MG63 (cell line): ENCODE results near the gene JCAD. TPM values are rescaled to one million over a fixed set of nuclear protein-coding genes. Genes with fewer than 3 reads are reported as not detected.
A peak's percentile ranks its signal among the peaks of the same experiment; 100 is the strongest.

ENCODE experiments used
- DNase-seq: peaks from one replicate; pipeline ENCODE4 v3.0.0-alpha.2; 2020
- H3K27me3 ChIP-seq: fragments of 250-450 bp; sonication (Bioruptor Pico); 2 replicates; pipeline ENCODE4 v1.5.1; 2020; ENCODE audit warnings: mild to moderate bottlenecking, moderate library complexity
- H3K36me3 ChIP-seq: fragments of 250-450 bp; sonication (Bioruptor Pico); 2 replicates; pipeline ENCODE4 v1.5.1; 2020; ENCODE audit warnings: mild to moderate bottlenecking, moderate library complexity
- H3K4me3 ChIP-seq: fragments of 250-450 bp; sonication (Bioruptor Pico); 2 replicates; pipeline ENCODE4 v1.5.1; 2020; ENCODE audit warnings: mild to moderate bottlenecking, moderate library complexity
- H3K9me3 ChIP-seq: fragments of 250-450 bp; sonication (Bioruptor Pico); 2 replicates; pipeline ENCODE4 v1.5.1; 2020; ENCODE audit warnings: mild to moderate bottlenecking, moderate library complexity
- total RNA-seq: library from RNA; depleted of rRNA; stranded (reverse); fragments of >200 nt; shearing (Covaris generic); gene quantifications from 2 replicates; pipeline ENCODE4 v1.2.3, GENCODE V29; 2014; ENCODE audit warnings: low replicate concordance

The JCAD gene
- total RNA-seq, 1 experiment from 2014 or later = 5.8 TPM

DNA sequence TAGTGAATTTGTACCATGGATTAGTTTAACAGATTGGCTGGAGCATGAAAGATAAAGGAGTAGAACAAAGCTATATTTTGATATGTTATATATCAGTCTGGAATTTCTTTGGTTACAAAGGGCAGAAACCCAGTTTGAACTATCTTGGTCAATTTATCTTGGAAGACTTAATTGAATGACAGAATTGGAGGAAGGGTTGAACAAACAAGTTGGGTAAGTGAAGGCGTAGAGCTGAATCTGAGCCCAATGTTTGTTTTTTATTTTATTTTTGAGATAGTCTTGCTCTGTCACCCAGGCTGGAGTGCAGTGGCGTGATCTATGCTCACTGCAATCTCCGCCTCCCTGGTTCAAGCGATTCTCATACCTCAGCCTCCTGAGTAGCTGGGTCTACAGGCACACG lies 21.8 kb upstream of the JCAD start:
- Histone ChIP-seq H3K27me3 (no peaks in the 10 kb centered on the region), H3K36me3 (no peaks in the 10 kb centered on the region), H3K9me3 (peaks cover 2% of the 10 kb centered on the region; the same call in 1 of the 2 replicates), H3K4me3 (no peak overlapping the region)
- DNase-seq = no peak

DNA sequence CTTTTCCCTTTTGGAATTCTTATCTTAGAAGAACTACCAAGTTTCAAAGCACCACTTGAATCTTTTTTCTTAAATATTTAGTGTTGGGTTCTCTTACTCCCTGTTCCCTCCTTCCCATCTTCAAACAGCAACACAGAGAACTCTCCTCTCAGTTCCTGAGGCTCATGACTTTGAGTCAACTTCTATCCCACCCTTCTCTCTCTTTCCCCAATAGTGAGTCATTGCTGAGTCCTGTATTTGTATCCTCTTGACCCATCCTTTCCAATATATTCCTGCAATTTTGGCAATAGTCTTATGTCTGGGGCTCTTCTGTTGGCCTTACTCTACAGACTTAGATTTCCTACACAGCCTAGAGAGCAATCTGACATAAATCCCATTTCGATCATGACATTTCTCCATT lies 20.8 kb upstream of the JCAD start:
- peaks cover 2% of the 10 kb centered on the region; the same call in 1 of the 2 replicates for H3K9me3 ChIP-seq
- H3K27me3 ChIP-seq = no peaks in the 10 kb centered on the region
- no peaks in the 10 kb centered on the region for H3K36me3 ChIP-seq
- H3K4me3 ChIP-seq = no peak overlapping the region
- no peak for DNase-seq

DNA sequence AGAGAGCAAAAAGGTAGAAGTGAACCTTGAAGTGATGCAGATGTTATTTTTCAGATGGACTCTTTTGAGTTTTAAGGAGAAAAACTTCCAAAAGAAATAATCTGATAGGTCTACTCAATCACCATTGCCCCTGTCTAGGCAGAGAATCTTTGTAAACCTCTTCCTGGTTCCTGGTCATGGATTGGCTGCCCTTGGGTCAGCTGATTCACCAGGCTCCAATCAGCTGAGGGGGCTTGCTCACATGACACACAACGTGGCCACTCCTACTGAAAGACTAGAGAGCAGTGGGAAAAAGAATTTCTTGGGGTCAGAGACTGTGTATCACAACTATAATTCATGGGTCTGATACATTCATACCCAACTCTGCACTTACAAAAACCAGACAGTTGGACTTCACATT lies 20.0 kb upstream of the JCAD start:
- H3K27me3 ChIP-seq = no peaks in the 10 kb centered on the region
- H3K4me3 ChIP-seq = no peak overlapping the region
- H3K36me3 ChIP-seq = no peaks in the 10 kb centered on the region
- peaks cover 2% of the 10 kb centered on the region; the same call in 1 of the 2 replicates for H3K9me3 ChIP-seq
- DNase-seq = no peak

DNA sequence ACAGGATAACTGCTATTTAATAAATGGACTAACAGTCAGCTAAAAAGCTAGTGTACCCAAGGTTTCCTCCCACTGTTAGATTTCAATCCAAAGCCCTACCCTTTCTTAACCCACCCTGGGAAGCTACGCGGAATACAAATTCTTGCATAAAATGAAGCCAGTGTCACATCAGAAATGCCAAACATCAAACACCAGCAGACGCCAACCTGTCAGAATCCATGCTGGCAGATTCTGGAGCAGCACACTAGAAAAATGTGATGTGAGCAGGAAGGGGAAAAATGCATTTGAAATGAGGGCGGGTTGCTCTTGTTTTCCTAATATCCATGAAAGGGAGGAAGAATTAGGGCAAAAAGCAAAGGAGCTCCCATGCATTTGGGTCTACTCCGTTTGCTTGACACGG lies 16.1 kb upstream of the JCAD start:
- Histone ChIP-seq H3K4me3 (no peak overlapping the region), H3K27me3 (no peaks in the 10 kb centered on the region), H3K9me3 (peaks cover 2% of the 10 kb centered on the region; the same call in 1 of the 2 replicates), H3K36me3 (no peaks in the 10 kb centered on the region)
- DNase-seq = no peak

DNA sequence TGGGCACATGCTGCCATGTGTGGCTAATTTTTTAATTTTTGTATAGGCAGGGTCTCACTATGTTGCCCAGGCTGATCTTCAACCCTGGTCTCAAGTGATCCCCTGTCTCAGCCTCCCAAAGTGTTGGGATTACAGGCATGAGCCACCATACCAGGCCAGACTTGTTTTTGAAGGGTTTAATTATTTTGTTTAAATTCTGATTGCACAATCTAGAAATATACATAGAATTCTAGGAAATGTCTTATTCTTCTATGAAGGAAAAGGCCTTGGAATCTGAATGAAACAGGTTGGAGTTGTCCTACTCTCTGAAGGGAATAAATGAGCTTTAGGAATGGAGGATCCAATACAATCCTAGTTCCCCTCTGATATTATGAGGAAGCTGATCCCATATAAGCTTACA lies 15.5 kb upstream of the JCAD start:
- Histone ChIP-seq H3K36me3 (no peaks in the 10 kb centered on the region), H3K4me3 (no peak overlapping the region), H3K27me3 (no peaks in the 10 kb centered on the region), H3K9me3 (peaks cover 2% of the 10 kb centered on the region; the same call in 1 of the 2 replicates)
- DNase-seq = no peak

DNA sequence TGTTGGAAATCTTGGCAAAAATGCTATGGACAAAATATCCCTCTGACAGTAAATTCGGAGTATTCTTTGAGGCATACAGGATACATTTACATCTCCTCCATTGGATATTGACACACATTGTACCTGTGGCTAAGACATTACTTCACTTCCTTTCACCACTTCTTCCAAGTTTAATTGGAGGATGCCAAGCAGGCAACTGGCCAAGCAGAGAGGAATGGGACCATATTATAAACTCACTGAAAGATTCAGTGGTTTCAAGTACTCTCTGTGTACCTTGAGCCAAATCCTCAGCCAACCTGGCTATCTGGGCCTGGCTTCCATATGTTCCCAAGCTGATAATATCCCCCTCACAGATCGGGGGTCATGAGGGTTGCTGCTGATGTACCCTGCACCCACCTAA lies 14.7 kb upstream of the JCAD start:
- Histone ChIP-seq H3K9me3 (no peaks in the 10 kb centered on the region), H3K36me3 (no peaks in the 10 kb centered on the region), H3K4me3 (no peak overlapping the region), H3K27me3 (no peaks in the 10 kb centered on the region)
- DNase-seq = no peak

DNA sequence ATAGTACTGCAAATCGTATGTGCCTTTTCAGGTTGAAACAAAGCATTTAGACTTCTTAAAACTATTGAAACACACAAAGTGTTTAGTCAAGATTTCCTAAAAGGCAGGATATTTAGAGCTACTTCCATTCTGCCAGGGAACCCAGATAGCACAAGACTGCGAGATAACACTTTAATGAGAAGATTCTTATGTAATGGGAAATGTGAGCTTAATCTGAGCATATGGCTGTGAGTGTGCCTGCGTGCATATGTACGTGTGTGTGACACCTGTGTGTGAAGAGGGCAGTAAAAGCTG lies 14.3 kb upstream of the JCAD start:
- Histone ChIP-seq H3K36me3 (no peaks in the 10 kb centered on the region), H3K4me3 (no peak overlapping the region)
- no peak for DNase-seq

DNA sequence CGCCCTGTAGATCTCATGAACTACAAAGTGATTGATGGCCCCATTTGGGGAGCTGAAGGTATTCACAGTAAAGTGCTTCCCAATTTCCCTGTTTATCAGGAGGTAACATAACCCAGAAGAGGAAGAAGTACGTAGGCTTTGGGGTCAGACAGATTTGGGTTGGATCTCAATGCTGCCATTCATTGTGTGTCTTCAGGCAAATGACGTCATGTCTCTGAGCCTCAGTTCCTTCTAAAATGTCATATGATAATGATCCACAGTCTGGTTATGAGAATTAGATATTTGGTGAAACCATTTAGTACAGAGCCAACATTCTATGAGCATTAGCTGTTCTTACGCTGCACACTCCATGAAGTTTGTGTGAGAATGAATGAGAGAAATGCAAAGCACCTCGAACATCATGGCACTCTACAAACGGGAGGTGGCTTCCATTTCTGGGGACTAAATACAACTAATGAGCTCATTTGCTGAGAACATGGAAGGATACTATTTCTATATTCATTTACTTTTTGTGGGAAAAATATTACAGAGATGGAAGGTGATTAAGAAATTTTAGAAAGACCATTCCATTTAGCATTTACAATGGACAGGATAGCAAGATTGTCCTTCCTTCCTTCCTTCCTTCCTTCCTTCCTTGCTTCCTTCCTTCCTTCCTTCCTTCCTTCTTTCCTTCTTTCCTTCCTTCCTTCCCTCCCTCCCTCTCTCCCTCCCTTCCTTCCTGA lies 13.8 kb upstream of the JCAD start:
- H3K27me3 ChIP-seq = no peaks in the 10 kb centered on the region
- no peaks in the 10 kb centered on the region for H3K9me3 ChIP-seq
- H3K36me3 ChIP-seq = no peaks in the 10 kb centered on the region
- DNase-seq = no peak
- no peak overlapping the region for H3K4me3 ChIP-seq

More for the DNA sequence above, 14.3 kb upstream of the JCAD start:
- H3K27me3 ChIP-seq = no peaks in the 10 kb centered on the region
- H3K9me3 ChIP-seq = no peaks in the 10 kb centered on the region

DNA sequence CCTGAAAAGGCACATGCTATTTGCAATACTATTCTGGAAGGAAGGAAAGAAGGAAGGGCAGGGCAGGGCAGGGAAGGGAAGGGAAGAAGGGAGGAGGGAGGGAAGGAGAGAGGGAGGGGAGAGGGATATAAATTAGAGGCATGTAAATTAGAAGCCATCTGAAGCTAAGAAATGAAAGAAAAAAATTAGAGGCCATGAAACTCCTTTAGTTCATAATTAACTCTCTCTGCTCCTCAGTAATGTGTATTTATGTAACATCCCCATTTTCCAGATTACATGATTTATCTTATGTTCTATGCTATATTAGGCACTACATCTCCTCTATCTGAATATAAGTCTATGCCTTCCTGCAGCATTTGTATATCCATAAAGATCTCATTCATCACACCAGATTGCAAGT lies 12.7 kb upstream of the JCAD start:
- H3K27me3 ChIP-seq = no peaks in the 10 kb centered on the region
- DNase-seq = no peak
- H3K9me3 ChIP-seq = no peaks in the 10 kb centered on the region
- H3K36me3 ChIP-seq = no peaks in the 10 kb centered on the region
- no peak overlapping the region for H3K4me3 ChIP-seq

DNA sequence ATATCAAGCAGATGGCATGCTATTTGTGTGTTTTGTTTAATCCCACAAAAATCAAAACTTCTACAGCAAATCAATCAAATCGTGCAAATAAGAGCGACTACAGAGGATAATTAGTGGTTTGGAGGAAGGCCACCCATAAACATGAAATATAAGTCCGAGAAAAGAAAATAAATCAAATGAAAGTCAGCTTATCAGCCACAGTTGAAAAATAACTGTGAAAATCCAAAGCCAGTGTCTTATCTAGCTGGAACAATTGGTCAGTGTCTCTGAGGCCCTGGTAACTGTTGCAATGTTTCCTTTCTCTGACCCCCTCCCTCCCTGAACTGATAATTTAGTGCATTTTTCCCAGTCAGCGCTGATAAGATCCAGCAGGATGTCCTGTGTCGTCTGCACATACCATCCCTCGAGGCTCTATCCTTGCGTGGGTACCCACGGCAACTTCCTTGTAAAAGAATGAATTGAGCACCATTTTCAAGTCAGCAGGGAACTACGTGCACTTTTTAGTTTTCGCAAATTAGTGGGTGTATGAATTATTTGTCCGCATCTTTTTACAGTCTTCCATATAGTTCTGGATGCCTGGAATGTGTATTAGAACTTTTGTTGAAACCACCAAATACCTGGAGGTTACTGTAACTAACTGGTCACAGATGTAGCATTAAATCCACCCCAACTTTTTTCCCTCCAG lies 10.8 kb upstream of the JCAD start:
- no peaks in the 10 kb centered on the region for H3K27me3 ChIP-seq
- no peak for DNase-seq
- H3K4me3 ChIP-seq = no peak overlapping the region

DNA sequence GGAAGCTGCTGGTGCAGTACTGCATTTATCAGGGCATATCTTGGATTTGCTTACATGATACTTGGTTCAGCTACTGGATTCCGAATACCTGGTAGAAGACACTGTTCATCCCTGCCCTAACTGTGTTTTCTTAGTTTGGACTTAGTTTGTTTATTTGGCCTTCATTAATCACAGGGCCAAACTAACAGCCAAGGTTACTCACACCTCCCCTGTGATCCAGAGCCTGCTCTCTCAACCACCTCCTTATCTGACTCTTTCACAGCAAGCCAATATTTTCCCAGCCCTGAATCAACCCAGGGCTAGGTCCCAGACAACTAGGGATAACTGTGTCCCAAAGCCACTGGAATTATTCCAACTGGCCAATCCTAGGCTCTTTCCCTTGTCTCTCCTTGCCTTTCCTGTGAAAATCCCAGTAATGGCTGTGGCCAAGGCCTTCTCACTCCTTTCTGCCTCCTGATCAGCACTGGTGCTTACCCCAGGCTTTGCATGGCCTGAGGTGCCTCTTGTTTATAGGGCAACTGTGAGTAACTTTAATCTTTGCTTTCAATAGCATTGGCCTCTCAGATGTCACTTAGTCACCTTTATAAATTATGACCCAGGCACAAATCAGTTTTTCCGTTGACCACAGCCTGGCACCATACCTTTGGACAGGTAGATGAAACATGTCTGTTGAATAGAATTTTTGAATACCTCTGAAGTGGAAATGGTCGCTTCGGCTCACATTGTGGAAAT lies 9.3 kb upstream of the JCAD start:
- DNase-seq = peak; percentile 44
- H3K9me3 ChIP-seq = no peaks in the 10 kb centered on the region
- H3K36me3 ChIP-seq = no peaks in the 10 kb centered on the region
- no peak overlapping the region for H3K4me3 ChIP-seq
- no peaks in the 10 kb centered on the region for H3K27me3 ChIP-seq

More for the DNA sequence above, 10.8 kb upstream of the JCAD start:
- Histone ChIP-seq H3K36me3 (no peaks in the 10 kb centered on the region), H3K9me3 (no peaks in the 10 kb centered on the region)

DNA sequence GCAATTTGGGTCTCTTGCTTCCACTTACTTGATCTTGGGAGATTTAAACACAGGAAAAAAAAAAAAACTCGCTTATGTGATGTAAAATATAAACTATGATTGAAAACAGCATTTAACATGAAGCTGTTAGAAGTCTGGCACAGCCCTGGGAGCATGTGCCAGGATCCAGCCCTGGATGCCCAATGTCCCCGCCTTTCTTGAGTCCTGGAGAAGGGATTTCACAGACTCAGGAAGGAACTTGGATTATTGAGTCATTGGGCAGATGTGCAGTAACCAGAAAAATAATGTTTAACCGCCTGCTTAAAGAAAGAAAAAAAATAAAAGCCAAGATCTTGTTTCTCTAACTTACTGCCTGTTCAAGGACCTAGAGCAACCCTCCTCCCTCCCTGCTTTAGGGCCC lies 3.7 kb upstream of the JCAD start:
- no peak overlapping the region for H3K4me3 ChIP-seq
- H3K36me3 ChIP-seq = no peaks in the 10 kb centered on the region
- no peaks in the 10 kb centered on the region for H3K9me3 ChIP-seq
- DNase-seq = peak; percentile 88
- H3K27me3 ChIP-seq = no peaks in the 10 kb centered on the region

DNA sequence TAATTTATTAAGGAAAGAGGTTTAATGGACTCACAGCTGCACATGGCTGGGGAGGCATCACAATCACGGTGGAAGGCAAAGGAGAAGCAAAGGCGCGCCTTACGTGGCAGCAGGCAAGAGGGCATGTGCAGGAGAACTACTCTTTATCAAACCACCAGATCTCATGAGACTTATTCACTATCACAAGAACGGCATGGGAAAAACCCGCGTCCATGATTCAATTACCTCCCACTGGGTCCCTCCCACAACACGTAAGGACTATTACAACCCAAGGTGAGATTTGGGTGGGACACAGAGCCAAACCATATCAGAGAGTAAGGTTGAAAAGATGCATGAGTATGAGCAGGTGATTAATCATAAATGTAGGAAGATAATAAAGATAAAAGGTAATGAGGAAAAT lies 3.2 kb upstream of the JCAD start:
- H3K36me3 ChIP-seq = no peaks in the 10 kb centered on the region
- H3K27me3 ChIP-seq = no peaks in the 10 kb centered on the region
- no peak overlapping the region for H3K4me3 ChIP-seq
- H3K9me3 ChIP-seq = no peaks in the 10 kb centered on the region
- DNase-seq = no peak

DNA sequence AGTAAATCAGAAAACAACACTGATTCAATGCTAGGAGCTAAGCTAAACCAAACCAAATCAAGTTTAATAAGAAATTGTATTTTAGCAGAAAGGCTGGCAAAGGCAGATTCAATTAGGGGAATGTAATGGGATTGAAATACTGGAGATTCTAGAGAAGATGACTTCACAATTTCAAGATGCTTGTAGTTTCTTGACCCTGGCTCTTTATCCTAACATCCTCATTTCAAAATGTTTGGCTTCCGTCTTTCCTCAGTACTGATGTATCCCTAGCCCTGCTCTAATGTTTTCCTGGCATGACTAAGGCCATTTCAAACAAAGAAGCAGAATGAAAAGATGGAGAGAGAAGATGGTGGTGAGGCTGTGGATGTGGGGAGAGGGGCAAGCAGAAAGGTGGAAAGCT lies 2.7 kb upstream of the JCAD start:
- Histone ChIP-seq H3K36me3 (no peaks in the 10 kb centered on the region), H3K27me3 (no peaks in the 10 kb centered on the region), H3K4me3 (no peak overlapping the region), H3K9me3 (no peaks in the 10 kb centered on the region)
- no peak for DNase-seq

DNA sequence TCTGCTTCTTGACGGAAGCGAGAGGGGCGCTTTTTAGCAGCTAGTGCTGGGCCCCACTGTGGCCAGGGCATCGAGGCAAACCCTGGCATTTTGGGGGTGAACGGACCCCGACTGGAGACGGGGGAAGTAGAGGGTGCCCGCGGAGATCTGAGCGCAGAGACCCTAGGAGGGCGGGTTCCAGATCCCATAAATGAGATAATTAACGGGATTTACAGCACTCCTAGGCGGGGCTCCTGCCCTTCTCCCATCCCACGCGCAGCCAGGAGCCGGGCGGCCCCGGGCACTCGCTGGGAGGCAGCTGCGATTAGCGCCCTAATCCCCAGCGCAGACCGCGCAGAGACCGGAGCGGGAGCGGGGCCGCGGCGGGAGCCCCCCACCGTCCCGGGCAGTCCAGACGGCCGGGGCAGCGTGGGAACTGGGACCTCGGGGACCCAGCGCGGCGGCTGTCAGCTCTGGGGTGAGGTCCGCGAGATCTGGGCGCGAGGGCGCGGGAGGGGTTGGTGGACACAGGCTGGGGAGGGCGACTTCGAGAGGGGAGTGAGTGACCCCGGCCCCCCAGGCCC lies 735 bp downstream of the JCAD start:
- no peaks in the 10 kb centered on the region for H3K36me3 ChIP-seq
- H3K4me3 ChIP-seq = peak overlapping the region; percentile 60
- no peaks in the 10 kb centered on the region for H3K9me3 ChIP-seq
- peak; percentile 22 for DNase-seq
- H3K27me3 ChIP-seq = no peaks in the 10 kb centered on the region

DNA sequence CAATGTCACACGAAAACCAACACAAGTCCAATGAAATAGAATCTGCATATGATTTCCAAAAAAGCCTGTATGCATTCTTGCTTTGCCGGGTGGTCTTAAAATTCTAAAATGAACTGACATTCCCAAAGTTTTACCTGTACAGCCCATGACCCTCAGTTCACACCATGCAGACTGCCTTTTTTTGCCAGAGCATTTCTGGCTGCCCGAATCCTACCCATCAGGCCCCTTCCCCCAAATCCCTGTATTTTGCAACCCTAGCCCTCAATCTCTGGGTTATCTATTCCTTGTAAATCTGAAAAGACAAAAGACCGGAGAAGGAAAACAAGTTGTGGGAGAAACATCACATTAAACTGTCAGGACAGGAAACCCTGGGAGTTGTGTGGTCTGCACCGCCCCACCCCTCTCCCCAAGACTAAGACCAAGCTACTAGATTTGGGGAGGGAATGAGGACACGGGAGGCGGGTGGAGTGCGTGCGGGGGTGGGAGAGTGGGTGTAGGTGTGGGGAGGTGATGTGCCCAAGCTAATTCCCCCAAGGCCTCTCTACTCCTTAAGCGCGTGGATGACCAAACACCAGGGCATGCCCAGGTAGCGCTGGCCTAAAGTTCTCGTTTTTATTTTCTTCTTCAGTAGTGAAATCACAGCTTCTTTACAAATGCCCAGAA lies 1.4 kb downstream of the JCAD start:
- peak; percentile 7 for DNase-seq

DNA sequence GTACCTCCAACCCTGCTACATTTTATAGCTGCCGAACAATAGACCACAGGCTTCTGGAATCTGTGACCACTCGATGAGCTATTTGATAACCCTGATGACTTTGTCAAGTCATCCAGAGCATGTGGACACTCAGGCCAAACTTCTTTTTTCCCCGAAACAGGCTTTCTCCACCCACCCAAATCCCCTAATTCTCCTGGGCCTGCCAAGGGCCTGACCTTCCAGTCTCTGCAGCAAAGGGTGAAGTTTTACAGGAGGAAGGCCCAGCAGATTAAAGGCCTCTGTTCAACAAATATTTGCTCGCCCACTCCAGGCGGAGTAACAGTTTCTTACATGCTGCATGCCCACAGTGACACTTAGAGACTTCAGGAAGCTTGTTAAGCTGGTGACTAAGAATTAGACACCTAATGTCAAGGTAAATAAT lies 2.0 kb downstream of the JCAD start:
- DNase-seq = peak; percentile 41
- H3K9me3 ChIP-seq = no peaks in the 10 kb centered on the region
- peaks cover 3% of the 10 kb centered on the region; the same call in 1 of the 2 replicates for H3K36me3 ChIP-seq
- H3K4me3 ChIP-seq = peak overlapping the region; percentile 60
- H3K27me3 ChIP-seq = no peaks in the 10 kb centered on the region

More for the DNA sequence above, 1.4 kb downstream of the JCAD start:
- Histone ChIP-seq H3K4me3 (peak overlapping the region; percentile 60), H3K27me3 (no peaks in the 10 kb centered on the region), H3K36me3 (peaks cover under 1% of the 10 kb centered on the region; the same call in 1 of the 2 replicates), H3K9me3 (no peaks in the 10 kb centered on the region)
